H9 (cell line): ENCODE results near the gene NCAM2. TPM values are rescaled to one million over a fixed set of nuclear protein-coding genes. Genes with fewer than 3 reads are reported as not detected.

Experiments
- DNase-seq: peaks from one replicate; pipeline ENCODE4 v3.0.0-alpha.2; 2017
- H2AFZ ChIP-seq: one replicate; pipeline ENCODE4 v1.6.1; 2013; ENCODE audit warnings: mild to moderate bottlenecking, low read length, control low read depth, moderate library complexity
- H2AK5ac ChIP-seq: 2 replicates; pipeline ENCODE4 v1.6.1; 2013; ENCODE audit warnings: low read length, control low read depth, mixed read lengths; ENCODE audit not compliant: insufficient read length
- H2BK120ac ChIP-seq: one replicate; pipeline ENCODE4 v1.6.1; 2013; ENCODE audit warnings: low read depth, mild to moderate bottlenecking, low read length, control low read depth, inconsistent platforms; ENCODE audit not compliant: poor library complexity, severe bottlenecking
- H2BK12ac ChIP-seq: 2 replicates; pipeline ENCODE4 v1.6.1; 2013; ENCODE audit warnings: low read length, control low read depth, mixed read lengths, low read depth; ENCODE audit not compliant: insufficient read length
- H2BK15ac ChIP-seq: 2 replicates; pipeline ENCODE4 v1.6.1; 2013; ENCODE audit warnings: low read depth, low read length, control low read depth
- H2BK20ac ChIP-seq: one replicate; pipeline ENCODE4 v1.6.1; 2013; ENCODE audit warnings: low read depth, mild to moderate bottlenecking, low read length, control low read depth, inconsistent platforms; ENCODE audit not compliant: poor library complexity, severe bottlenecking
- H2BK5ac ChIP-seq: 2 replicates; pipeline ENCODE4 v1.6.1; 2013; ENCODE audit warnings: low read length, control low read depth, mixed read lengths; ENCODE audit not compliant: insufficient read length
- H3K14ac ChIP-seq: 2 replicates; pipeline ENCODE4 v1.6.1; 2013; ENCODE audit warnings: low read length, control low read depth; ENCODE audit not compliant: insufficient read depth
- H3K18ac ChIP-seq: 2 replicates; pipeline ENCODE4 v1.6.1; 2013; ENCODE audit warnings: low read depth, mild to moderate bottlenecking, mixed read lengths, low read length, control low read depth; ENCODE audit not compliant: insufficient read length
- H3K23ac ChIP-seq: 2 replicates; pipeline ENCODE4 v1.6.1; 2013; ENCODE audit warnings: low read length, control low read depth, mixed read lengths, low read depth; ENCODE audit not compliant: insufficient read length
- H3K23me2 ChIP-seq: 2 replicates; pipeline ENCODE4 v1.6.1; 2013; ENCODE audit warnings: low read depth, mild to moderate bottlenecking, mixed read lengths, low read length, control low read depth; ENCODE audit not compliant: insufficient read length, poor library complexity, severe bottlenecking
- H3K27ac ChIP-seq: 2 replicates; pipeline ENCODE4 v1.5.1; 2013; ENCODE audit warnings: low read length, control low read depth, mixed read lengths, low read depth; ENCODE audit not compliant: insufficient read length
- H3K27me3 ChIP-seq: 2 replicates; pipeline ENCODE4 v1.6.1; 2013; ENCODE audit warnings: low read length, control low read depth, inconsistent platforms; ENCODE audit not compliant: insufficient read depth
- H3K4ac ChIP-seq: 2 replicates; pipeline ENCODE4 v1.6.1; 2013; ENCODE audit warnings: low read depth, mild to moderate bottlenecking, control low read depth, inconsistent platforms, low read length, moderate library complexity
- H3K4me1 ChIP-seq: 2 replicates; pipeline ENCODE4 v1.6.1; 2013; ENCODE audit warnings: low read length, control low read depth, inconsistent platforms; ENCODE audit not compliant: insufficient read depth
- H3K4me2 ChIP-seq: 2 replicates; pipeline ENCODE4 v1.6.1; 2013; ENCODE audit warnings: low read length, control low read depth, mixed read lengths; ENCODE audit not compliant: insufficient read length, insufficient read depth
- H3K56ac ChIP-seq: 2 replicates; pipeline ENCODE4 v1.6.1; 2013; ENCODE audit warnings: low read depth, mild to moderate bottlenecking, mixed read lengths, low read length, control low read depth; ENCODE audit not compliant: insufficient read length
- H3K79me1 ChIP-seq: 2 replicates; pipeline ENCODE4 v1.6.1; 2013; ENCODE audit warnings: low read depth, mild to moderate bottlenecking, moderate library complexity, low read length, control low read depth, inconsistent platforms; ENCODE audit not compliant: insufficient read depth, poor library complexity, severe bottlenecking
- H3K79me2 ChIP-seq: 2 replicates; pipeline ENCODE4 v1.6.1; 2013; ENCODE audit warnings: low read length, control low read depth, inconsistent platforms; ENCODE audit not compliant: insufficient read depth
- H3K9ac ChIP-seq: 2 replicates; pipeline ENCODE4 v1.6.1; 2013; ENCODE audit warnings: low read length, control low read depth, mixed read lengths; ENCODE audit not compliant: insufficient read length; ENCODE audit errors: extremely low read depth
- H3K9me3 ChIP-seq: one replicate; pipeline ENCODE4 v1.6.1; 2013; ENCODE audit warnings: low read depth, low read length, inconsistent platforms; ENCODE audit not compliant: control insufficient read depth
- H3T11ph ChIP-seq: one replicate; pipeline ENCODE4 v1.6.1; 2013; ENCODE audit warnings: mild to moderate bottlenecking, low read length, control low read depth, inconsistent platforms
- H4K20me1 ChIP-seq: one replicate; pipeline ENCODE4 v1.6.1; 2013; ENCODE audit not compliant: control insufficient read depth, insufficient read length, insufficient read depth
- H4K5ac ChIP-seq: 2 replicates; pipeline ENCODE4 v1.6.1; 2013; ENCODE audit warnings: low read depth, mild to moderate bottlenecking, mixed read lengths, low read length, control low read depth; ENCODE audit not compliant: insufficient read length
- H4K8ac ChIP-seq: replicated peaks from 2 replicates; pipeline ENCODE4 v1.6.1; 2013; ENCODE audit warnings: low read length, control low read depth, mixed read lengths, low read depth; ENCODE audit not compliant: insufficient read length
- H4K91ac ChIP-seq: 2 replicates; pipeline ENCODE4 v1.6.1; 2013; ENCODE audit warnings: low read depth, mild to moderate bottlenecking, moderate library complexity, mixed read lengths, low read length, control low read depth; ENCODE audit not compliant: insufficient read length
- H3K27ac Mint-ChIP-seq, 3 experiments: 2 replicates in 2 of 3; 3 replicates in 1 of 3; pipeline ENCODE4 v1.8.0; 2020 to 2021; ENCODE audit warnings: mixed read lengths in 3 of 3, mild to moderate bottlenecking in 1 of 3, moderate library complexity in 1 of 3
- H3K27me3 Mint-ChIP-seq: 2 replicates; pipeline ENCODE4 v1.8.0; 2021; ENCODE audit warnings: low read depth, mild to moderate bottlenecking, moderate library complexity, mixed read lengths
- H3K36me3 Mint-ChIP-seq, 3 experiments: 2 replicates in 2 of 3; 3 replicates in 1 of 3; pipeline ENCODE4 v1.8.0; 2020 to 2021; ENCODE audit warnings: low read depth in 3 of 3, mixed read lengths in 3 of 3; ENCODE audit not compliant: insufficient read depth in 1 of 3
- H3K4me1 Mint-ChIP-seq, 2 experiments: 2 replicates each; pipeline ENCODE4 v1.8.0; 2020; ENCODE audit warnings: mixed read lengths in 2 of 2
- H3K4me3 Mint-ChIP-seq, 2 experiments: 2 replicates in 1 of 2; 3 replicates in 1 of 2; pipeline ENCODE4 v1.8.0; 2020 to 2021; ENCODE audit warnings: mild to moderate bottlenecking in 2 of 2, mixed read lengths in 2 of 2, moderate library complexity in 1 of 2
- H3K9me3 Mint-ChIP-seq, 2 experiments: 2 replicates in 1 of 2; 3 replicates in 1 of 2; pipeline ENCODE4 v1.8.0; 2020; ENCODE audit warnings: mild to moderate bottlenecking in 2 of 2, mixed read lengths in 2 of 2, moderate library complexity in 1 of 2
- WGBS: extraction: QIAGEN DNeasy Blood & Tissue Kit; methylation state at CpG from one replicate; pipeline ENCODE4 v1.1.7; 2013; ENCODE audit warnings: missing lambda C conversion rate, low lambda C conversion rate, mixed read lengths; ENCODE audit not compliant: insufficient read length; ENCODE audit errors: extremely low coverage; 5-methylcytosine and 5-hydroxymethylcytosine counted together
- total RNA-seq: library from RNA; stranded (reverse); gene quantifications from 2 replicates; pipeline ENCODE4 v1.2.1, GENCODE V29; 2021
- TF ChIP-seq, protein P1 (sequence below): fragments of 200-600 bp; sonication (generic); conservative IDR thresholded peaks from 3 replicates; pipeline ENCODE4 v1.8.0; 2021; ENCODE audit warnings: antibody characterized with exemption, mild to moderate bottlenecking

Gene NCAM2
- total RNA-seq, 1 experiment from 2014 or later = 2.2 TPM

GRCh38 chr21:21000591-21001175, 2.5 kb downstream of the NCAM2 start:
- no peak overlapping the region for H4K91ac ChIP-seq
- H3K56ac ChIP-seq = no peak overlapping the region
- H4K5ac ChIP-seq = no peak overlapping the region
- H3K79me2 ChIP-seq = no peaks in the 10 kb centered on the region
- H3K27ac Mint-ChIP-seq = no peak overlapping the region
- no peak overlapping the region for H3K4ac ChIP-seq
- no peaks in the 10 kb centered on the region for H3K9me3 Mint-ChIP-seq
- no peak overlapping the region for H2BK20ac ChIP-seq
- H3K27me3 ChIP-seq = peaks cover 6% of the 10 kb centered on the region; the same call in 1 of the 2 replicates
- no peak overlapping the region for H2BK5ac ChIP-seq
- H3K9ac ChIP-seq = no peak overlapping the region
- no peak overlapping the region for H3K14ac ChIP-seq
- peaks cover 26% of the 10 kb centered on the region for H3K27me3 Mint-ChIP-seq
- no peak overlapping the region for H2AK5ac ChIP-seq
- no peak overlapping the region for H3K18ac ChIP-seq
- H3K9me3 ChIP-seq = no peaks in the 10 kb centered on the region
- H3K23ac ChIP-seq = no peak overlapping the region
- H3K23me2 ChIP-seq = peaks cover 14% of the 10 kb centered on the region
- TF ChIP-seq, protein P1, sequence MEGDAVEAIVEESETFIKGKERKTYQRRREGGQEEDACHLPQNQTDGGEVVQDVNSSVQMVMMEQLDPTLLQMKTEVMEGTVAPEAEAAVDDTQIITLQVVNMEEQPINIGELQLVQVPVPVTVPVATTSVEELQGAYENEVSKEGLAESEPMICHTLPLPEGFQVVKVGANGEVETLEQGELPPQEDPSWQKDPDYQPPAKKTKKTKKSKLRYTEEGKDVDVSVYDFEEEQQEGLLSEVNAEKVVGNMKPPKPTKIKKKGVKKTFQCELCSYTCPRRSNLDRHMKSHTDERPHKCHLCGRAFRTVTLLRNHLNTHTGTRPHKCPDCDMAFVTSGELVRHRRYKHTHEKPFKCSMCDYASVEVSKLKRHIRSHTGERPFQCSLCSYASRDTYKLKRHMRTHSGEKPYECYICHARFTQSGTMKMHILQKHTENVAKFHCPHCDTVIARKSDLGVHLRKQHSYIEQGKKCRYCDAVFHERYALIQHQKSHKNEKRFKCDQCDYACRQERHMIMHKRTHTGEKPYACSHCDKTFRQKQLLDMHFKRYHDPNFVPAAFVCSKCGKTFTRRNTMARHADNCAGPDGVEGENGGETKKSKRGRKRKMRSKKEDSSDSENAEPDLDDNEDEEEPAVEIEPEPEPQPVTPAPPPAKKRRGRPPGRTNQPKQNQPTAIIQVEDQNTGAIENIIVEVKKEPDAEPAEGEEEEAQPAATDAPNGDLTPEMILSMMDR = no peak
- no peaks in the 10 kb centered on the region; a peak in 1 of 7 replicates for H3K36me3 Mint-ChIP-seq
- no peak overlapping the region for H2BK15ac ChIP-seq
- no peak overlapping the region for H2AFZ ChIP-seq
- DNase-seq = no peak
- no peaks in the 10 kb centered on the region for H4K20me1 ChIP-seq
- H3K4me1 ChIP-seq = 0 out of 2 replicates have a peak, but pooled peaks cover 2% of the 10 kb centered on the region
- no peak overlapping the region for H2BK120ac ChIP-seq
- H2BK12ac ChIP-seq = no peak overlapping the region
- H4K8ac ChIP-seq = no peak overlapping the region
- WGBS = no CpG with 5 or more reads among the region's 3 CpGs
- H3K4me3 Mint-ChIP-seq = no peak overlapping the region
- H3K79me1 ChIP-seq = no peaks in the 10 kb centered on the region
- peaks cover 9 to 13% of the 10 kb centered on the region in 2 experiments for H3K4me1 Mint-ChIP-seq
- H3T11ph ChIP-seq = no peak overlapping the region
- H3K27ac ChIP-seq = no peak overlapping the region
- H3K4me2 ChIP-seq = no peak overlapping the region
